ENCODE measurements around the gene CYP46A1.

CYP46A1 gene

GRCh38 chr14:99699861-99700260 is 15.8 kb downstream of the CYP46A1 start:
- H3K4me3 Mint-ChIP-seq, result no peak overlapping the region
- no peaks in the 10 kb centered on the region for H3K4me1 Mint-ChIP-seq (ENCODE audit: low read depth)
- H3K27me3 Mint-ChIP-seq (ENCODE audit: low read depth), result peaks cover 13% of the 10 kb centered on the region
- H3K27ac Mint-ChIP-seq, result no peak overlapping the region
- peaks cover 22% of the 10 kb centered on the region for H3K9me3 Mint-ChIP-seq
- peaks cover 5% of the 10 kb centered on the region for H3K36me3 Mint-ChIP-seq (ENCODE audit: low read depth)

GRCh38 chr14:99700379-99700778 is 16.3 kb downstream of the CYP46A1 start:
- Mint-ChIP-seq H3K36me3 (ENCODE audit: low read depth) (peaks cover 5% of the 10 kb centered on the region), H3K4me1 (ENCODE audit: low read depth) (no peaks in the 10 kb centered on the region), H3K4me3 (no peak overlapping the region), H3K9me3 (peaks cover 22% of the 10 kb centered on the region), H3K27me3 (ENCODE audit: low read depth) (peaks cover 9% of the 10 kb centered on the region), H3K27ac (no peak overlapping the region)

- Mint-ChIP-seq H3K27me3 (ENCODE audit: low read depth) (peaks cover 5% of the 10 kb centered on the region), H3K36me3 (ENCODE audit: low read depth) (peaks cover 5% of the 10 kb centered on the region), H3K4me3 (no peak overlapping the region), H3K27ac (no peak overlapping the region), H3K4me1 (ENCODE audit: low read depth) (no peaks in the 10 kb centered on the region), H3K9me3 (peaks cover 22% of the 10 kb centered on the region)
Measured at GRCh38 chr14:99701260-99701659, 17.2 kb downstream of the CYP46A1 start.

GRCh38 chr14:99702115-99702514 is 18.0 kb downstream of the CYP46A1 start:
- Mint-ChIP-seq H3K27me3 (ENCODE audit: low read depth) (peaks cover 4% of the 10 kb centered on the region), H3K36me3 (ENCODE audit: low read depth) (peaks cover 5% of the 10 kb centered on the region)

GRCh38 chr14:99703381-99703780 is 19.3 kb downstream of the CYP46A1 start:
- no peaks in the 10 kb centered on the region for H3K27me3 Mint-ChIP-seq (ENCODE audit: low read depth)
- H3K4me1 Mint-ChIP-seq (ENCODE audit: low read depth), result no peaks in the 10 kb centered on the region
- no peak overlapping the region for H3K4me3 Mint-ChIP-seq
- H3K27ac Mint-ChIP-seq, result no peak overlapping the region
- peaks cover 22% of the 10 kb centered on the region for H3K9me3 Mint-ChIP-seq
- H3K36me3 Mint-ChIP-seq (ENCODE audit: low read depth), result peaks cover 5% of the 10 kb centered on the region

More at GRCh38 chr14:99702115-99702514, 18.0 kb downstream of the CYP46A1 start:
- Mint-ChIP-seq H3K4me1 (ENCODE audit: low read depth) (no peaks in the 10 kb centered on the region), H3K27ac (no peak overlapping the region), H3K9me3 (peaks cover 22% of the 10 kb centered on the region), H3K4me3 (no peak overlapping the region)

- no peak overlapping the region for H3K27ac Mint-ChIP-seq
- no peak overlapping the region for H3K4me3 Mint-ChIP-seq
- H3K9me3 Mint-ChIP-seq, result peaks cover 22% of the 10 kb centered on the region
Measured at GRCh38 chr14:99704037-99704436, 19.9 kb downstream of the CYP46A1 start.

GRCh38 chr14:99706107-99706900 is 22.2 kb downstream of the CYP46A1 start:
- Mint-ChIP-seq H3K4me3 (no peak overlapping the region), H3K36me3 (ENCODE audit: low read depth) (peaks cover 5% of the 10 kb centered on the region), H3K4me1 (ENCODE audit: low read depth) (no peaks in the 10 kb centered on the region), H3K9me3 (peaks cover 22% of the 10 kb centered on the region), H3K27ac (no peak overlapping the region), H3K27me3 (ENCODE audit: low read depth) (no peaks in the 10 kb centered on the region)

More at GRCh38 chr14:99704037-99704436, 19.9 kb downstream of the CYP46A1 start:
- peaks cover 5% of the 10 kb centered on the region for H3K36me3 Mint-ChIP-seq (ENCODE audit: low read depth)
- H3K4me1 Mint-ChIP-seq (ENCODE audit: low read depth), result no peaks in the 10 kb centered on the region
- H3K27me3 Mint-ChIP-seq (ENCODE audit: low read depth), result no peaks in the 10 kb centered on the region

- no peaks in the 10 kb centered on the region for H3K27me3 Mint-ChIP-seq (ENCODE audit: low read depth)
- no peaks in the 10 kb centered on the region for H3K4me1 Mint-ChIP-seq (ENCODE audit: low read depth)
- H3K27ac Mint-ChIP-seq, result no peak overlapping the region
- no peak overlapping the region for H3K4me3 Mint-ChIP-seq
- peaks cover 5% of the 10 kb centered on the region for H3K36me3 Mint-ChIP-seq (ENCODE audit: low read depth)
- peaks cover 17% of the 10 kb centered on the region for H3K9me3 Mint-ChIP-seq
Measured at GRCh38 chr14:99707420-99707819, 23.3 kb downstream of the CYP46A1 start.

GRCh38 chr14:99707921-99708320 is 23.8 kb downstream of the CYP46A1 start:
- Mint-ChIP-seq H3K36me3 (ENCODE audit: low read depth) (peaks cover 5% of the 10 kb centered on the region), H3K4me1 (ENCODE audit: low read depth) (no peaks in the 10 kb centered on the region), H3K27me3 (ENCODE audit: low read depth) (no peaks in the 10 kb centered on the region), H3K9me3 (peaks cover 15% of the 10 kb centered on the region), H3K4me3 (no peak overlapping the region), H3K27ac (no peak overlapping the region)

- H3K4me3 Mint-ChIP-seq, result no peak overlapping the region
- no peak overlapping the region for H3K27ac Mint-ChIP-seq
- peaks cover 10% of the 10 kb centered on the region for H3K9me3 Mint-ChIP-seq
Measured at GRCh38 chr14:99708449-99708848, 24.4 kb downstream of the CYP46A1 start.

GRCh38 chr14:99713972-99714371 is 29.9 kb downstream of the CYP46A1 start:
- H3K27ac Mint-ChIP-seq, result no peak overlapping the region
- no peak overlapping the region for H3K4me3 Mint-ChIP-seq
- no peaks in the 10 kb centered on the region for H3K4me1 Mint-ChIP-seq (ENCODE audit: low read depth)
- peaks cover 8% of the 10 kb centered on the region for H3K27me3 Mint-ChIP-seq (ENCODE audit: low read depth)
- no peaks in the 10 kb centered on the region for H3K9me3 Mint-ChIP-seq
- no peaks in the 10 kb centered on the region for H3K36me3 Mint-ChIP-seq (ENCODE audit: low read depth)

More at GRCh38 chr14:99708449-99708848, 24.4 kb downstream of the CYP46A1 start:
- H3K27me3 Mint-ChIP-seq (ENCODE audit: low read depth), result no peaks in the 10 kb centered on the region
- no peaks in the 10 kb centered on the region for H3K4me1 Mint-ChIP-seq (ENCODE audit: low read depth)
- peaks cover 2% of the 10 kb centered on the region for H3K36me3 Mint-ChIP-seq (ENCODE audit: low read depth)

GRCh38 chr14:99715266-99716000 is 31.3 kb downstream of the CYP46A1 start:
- H3K27me3 Mint-ChIP-seq (ENCODE audit: low read depth), result peaks cover 8% of the 10 kb centered on the region
- H3K4me3 Mint-ChIP-seq, result no peak overlapping the region
- H3K4me1 Mint-ChIP-seq (ENCODE audit: low read depth), result no peaks in the 10 kb centered on the region
- no peaks in the 10 kb centered on the region for H3K36me3 Mint-ChIP-seq (ENCODE audit: low read depth)
- H3K9me3 Mint-ChIP-seq, result no peaks in the 10 kb centered on the region
- no peak overlapping the region for H3K27ac Mint-ChIP-seq

GRCh38 chr14:99716091-99716849 is 32.2 kb downstream of the CYP46A1 start:
- no peak overlapping the region for H3K4me3 Mint-ChIP-seq
- H3K27me3 Mint-ChIP-seq (ENCODE audit: low read depth), result peaks cover 8% of the 10 kb centered on the region
- no peaks in the 10 kb centered on the region for H3K4me1 Mint-ChIP-seq (ENCODE audit: low read depth)
- no peak overlapping the region for H3K27ac Mint-ChIP-seq
- no peaks in the 10 kb centered on the region for H3K36me3 Mint-ChIP-seq (ENCODE audit: low read depth)
- H3K9me3 Mint-ChIP-seq, result no peaks in the 10 kb centered on the region

- Mint-ChIP-seq H3K27me3 (ENCODE audit: low read depth) (peaks cover 8% of the 10 kb centered on the region), H3K4me1 (ENCODE audit: low read depth) (no peaks in the 10 kb centered on the region), H3K27ac (no peak overlapping the region), H3K4me3 (no peak overlapping the region), H3K9me3 (no peaks in the 10 kb centered on the region), H3K36me3 (ENCODE audit: low read depth) (no peaks in the 10 kb centered on the region)
Measured at GRCh38 chr14:99716850-99717681, 33.0 kb downstream of the CYP46A1 start.

Measured in T-helper 1 cell treated with Interleukin-12 subunit alpha and Interleukin-12 subunit beta and Interleukin-4 antibody, amounts not matched to agents 30 μg/mL and 1 μg/mL, for 36 hours (primary cell).